A549 treated with DMSO at 1 μM for 4 hours (cell line): ENCODE results near the gene ORMDL2. TPM values are rescaled to one million over a fixed set of nuclear protein-coding genes. Genes with fewer than 3 reads are reported as not detected.

Experiments
- total RNA-seq: library from RNA; stranded (reverse); fragments of 200-300 nt; extraction: Qiagen RNA extraction; gene quantifications from 5 replicates; pipeline ENCODE4 v1.2.3, GENCODE V29; 2022; ENCODE audit warnings: low read depth

Gene ORMDL2
- total RNA-seq: 78.2 to 99.4 TPM (median 92.8 TPM) in 5 replicates

GRCh38 chr12:55817345-55818139, at the start of gene ORMDL2, which contains the start of gene SARNP:
ORMDL2 (plus strand) TSS chr12:55818041; CDS start chr12:55819000, 959 bp downstream.
SARNP (minus strand) TSS chr12:55817724; CDS start chr12:55817701, 23 bp downstream.

GRCh38 chr12:55842681-55843429, 25.0 kb downstream of the ORMDL2 start, which contains the start of gene MMP19:
MMP19 (minus strand) TSS chr12:55842936; CDS start chr12:55842830, 106 bp downstream.

Other genes with a start within 250 kb of the ORMDL2 start
- gene OR2AP1, start 245.6 kb upstream of the ORMDL2 start, total RNA-seq: not detected in 5 replicates
- not detected in 5 replicates for gene OR10P1, start 181.1 kb upstream of the ORMDL2 start, total RNA-seq
- 1.1 to 1.4 TPM (median 1.2 TPM) in 5 replicates for gene ITGA7, start 110.1 kb upstream of the ORMDL2 start, total RNA-seq
- gene BLOC1S1, start 102.0 kb upstream of the ORMDL2 start, total RNA-seq: 129 to 138 TPM (median 136 TPM) in 5 replicates
- gene RDH5, start 97.6 kb upstream of the ORMDL2 start, total RNA-seq: 2.3 to 3.2 TPM (median 2.5 TPM) in 5 replicates
- 649 to 733 TPM (median 670 TPM) in 5 replicates for gene CD63, start 89.0 kb upstream of the ORMDL2 start, total RNA-seq
- 3.9 to 5.7 TPM (median 4.5 TPM) in 5 replicates for gene GDF11, start 74.9 kb upstream of the ORMDL2 start, total RNA-seq
- gene SARNP, start 317 bp upstream of the ORMDL2 start, total RNA-seq: 85.0 to 131 TPM (median 93.2 TPM) in 5 replicates
- 20.9 to 26.5 TPM (median 24.3 TPM) in 5 replicates for gene DNAJC14, start 11.5 kb downstream of the ORMDL2 start, total RNA-seq
- 0.06 to 0.24 TPM (median 0.13 TPM) in 5 replicates for gene MMP19, start 24.9 kb downstream of the ORMDL2 start, total RNA-seq
- gene PYM1, start 109.9 kb downstream of the ORMDL2 start, total RNA-seq: 34.7 to 42.9 TPM (median 36.3 TPM) in 5 replicates
- 13.7 to 22.6 TPM (median 17.9 TPM) in 5 replicates for gene DGKA, start 113.1 kb downstream of the ORMDL2 start, total RNA-seq
- 0.62 to 1.9 TPM (median 1.0 TPM) in 5 replicates for gene PMEL, start 148.0 kb downstream of the ORMDL2 start, total RNA-seq
- 53.4 to 60.4 TPM (median 57.2 TPM) in 5 replicates for gene CDK2, start 148.8 kb downstream of the ORMDL2 start, total RNA-seq
- 27.6 to 39.2 TPM (median 37.6 TPM) in 5 replicates for gene RAB5B, start 156.0 kb downstream of the ORMDL2 start, total RNA-seq
- 7.8 to 10.5 TPM (median 9.3 TPM) in 5 replicates for gene SUOX, start 179.2 kb downstream of the ORMDL2 start, total RNA-seq
- 2.5 to 3.0 TPM (median 2.8 TPM) in 5 replicates for gene IKZF4, start 203.0 kb downstream of the ORMDL2 start, total RNA-seq
- 597 to 774 TPM (median 733 TPM) in 5 replicates for gene RPS26, start 223.9 kb downstream of the ORMDL2 start, total RNA-seq